ENCODE data around the gene TNPO3. TPM values are rescaled to one million over a fixed set of nuclear protein-coding genes. Genes with fewer than 3 reads are reported as not detected.

Gene TNPO3
- polyA plus RNA-seq, 1 of the 3 experiments (the other 2 are of a cell fraction) = 27.8 TPM

DNA sequence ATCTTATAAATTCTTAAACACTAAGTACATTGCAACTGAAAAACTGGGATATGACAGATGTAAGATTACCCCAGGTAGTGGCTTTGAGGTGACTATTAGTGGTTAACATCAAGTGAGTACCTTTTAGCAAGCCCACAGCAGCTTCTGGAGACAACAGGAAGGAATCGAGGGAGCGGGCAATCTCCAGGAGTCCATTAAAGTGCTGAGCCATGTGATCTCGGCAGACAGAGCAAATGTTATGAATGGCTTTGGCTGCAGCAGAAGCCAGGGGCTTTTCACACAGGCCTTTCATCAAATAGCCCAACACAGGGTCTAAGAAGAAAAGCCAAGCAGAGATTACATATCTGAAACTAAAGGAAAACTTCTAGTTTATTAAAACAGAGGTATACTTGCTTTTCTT, 68.3 kb downstream of the TNPO3 start:
- Histone ChIP-seq H3K4me2 (no peak overlapping the region), H3K4me1 (ENCODE audit: control insufficient read depth in 1 of 2, insufficient read depth in 2 of 2, low read depth in 1 of 2, low read length in 1 of 2) (peaks cover 0 to 2% of the 10 kb centered on the region in 2 experiments; a peak in 2 of 4 replicates), H3K9me2 (no peaks in the 10 kb centered on the region), H3K27ac (ENCODE audit: low read depth in 2 of 2, low read length in 1 of 2) (no peak overlapping the region), H3F3A (replicated peaks; ENCODE audit: insufficient read depth) (no peaks in the 10 kb centered on the region), H3K27me3 (ENCODE audit: insufficient read depth) (no peaks in the 10 kb centered on the region), H4K20me1 (ENCODE audit: insufficient read depth) (no peaks in the 10 kb centered on the region; the same call in 1 of the 2 replicates), H3K9ac (no peak overlapping the region), H3K9me3 (no peaks in the 10 kb centered on the region), H2AFZ (ENCODE audit: low read depth) (no peak overlapping the region), H3K79me2 (ENCODE audit: insufficient read depth) (no peaks in the 10 kb centered on the region), H3K36me3 (replicated peaks in 1 of 2; ENCODE audit: control insufficient read depth in 1 of 2, insufficient read depth in 2 of 2, low read length in 1 of 2) (peaks cover 78 to 96% of the 10 kb centered on the region in 2 experiments), H3K4me3 (ENCODE audit: low read depth in 2 of 2, low read length in 1 of 2) (no peak overlapping the region)
- TF ChIP-seq, protein P1, sequence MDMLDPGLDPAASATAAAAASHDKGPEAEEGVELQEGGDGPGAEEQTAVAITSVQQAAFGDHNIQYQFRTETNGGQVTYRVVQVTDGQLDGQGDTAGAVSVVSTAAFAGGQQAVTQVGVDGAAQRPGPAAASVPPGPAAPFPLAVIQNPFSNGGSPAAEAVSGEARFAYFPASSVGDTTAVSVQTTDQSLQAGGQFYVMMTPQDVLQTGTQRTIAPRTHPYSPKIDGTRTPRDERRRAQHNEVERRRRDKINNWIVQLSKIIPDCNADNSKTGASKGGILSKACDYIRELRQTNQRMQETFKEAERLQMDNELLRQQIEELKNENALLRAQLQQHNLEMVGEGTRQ (IDR thresholded peaks at IDR 0.05; ENCODE audit: borderline replicate concordance, low read depth, low read length) = no peak
- TF ChIP-seq JUND (IDR thresholded peaks at IDR 0.05) = no peak
- no peak for TF ChIP-seq RCOR1 (IDR thresholded peaks at IDR 0.05; ENCODE audit: low read length)
- TF ChIP-seq SMC3 (IDR thresholded peaks at IDR 0.05; ENCODE audit: low read depth, low read length) = no peak
- no peak for TF ChIP-seq CHD2 (IDR thresholded peaks at IDR 0.05; ENCODE audit: low read length, partially characterized antibody)
- no peak for TF ChIP-seq EZH2phosphoT487 (IDR thresholded peaks at IDR 0.05; ENCODE audit: borderline replicate concordance, low read depth)
- TF ChIP-seq, protein P2, sequence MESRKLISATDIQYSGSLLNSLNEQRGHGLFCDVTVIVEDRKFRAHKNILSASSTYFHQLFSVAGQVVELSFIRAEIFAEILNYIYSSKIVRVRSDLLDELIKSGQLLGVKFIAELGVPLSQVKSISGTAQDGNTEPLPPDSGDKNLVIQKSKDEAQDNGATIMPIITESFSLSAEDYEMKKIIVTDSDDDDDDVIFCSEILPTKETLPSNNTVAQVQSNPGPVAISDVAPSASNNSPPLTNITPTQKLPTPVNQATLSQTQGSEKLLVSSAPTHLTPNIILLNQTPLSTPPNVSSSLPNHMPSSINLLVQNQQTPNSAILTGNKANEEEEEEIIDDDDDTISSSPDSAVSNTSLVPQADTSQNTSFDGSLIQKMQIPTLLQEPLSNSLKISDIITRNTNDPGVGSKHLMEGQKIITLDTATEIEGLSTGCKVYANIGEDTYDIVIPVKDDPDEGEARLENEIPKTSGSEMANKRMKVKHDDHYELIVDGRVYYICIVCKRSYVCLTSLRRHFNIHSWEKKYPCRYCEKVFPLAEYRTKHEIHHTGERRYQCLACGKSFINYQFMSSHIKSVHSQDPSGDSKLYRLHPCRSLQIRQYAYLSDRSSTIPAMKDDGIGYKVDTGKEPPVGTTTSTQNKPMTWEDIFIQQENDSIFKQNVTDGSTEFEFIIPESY (IDR thresholded peaks at IDR 0.05; ENCODE audit: borderline replicate concordance, low read depth) = no peak
- TF ChIP-seq POLR2AphosphoS5 (IDR thresholded peaks at IDR 0.05; ENCODE audit: low read depth, low read length) = no peak
- no peak for TF ChIP-seq FOXJ3 (CRISPR knock-in tag; IDR thresholded peaks at IDR 0.05)
- TF ChIP-seq, protein P3, sequence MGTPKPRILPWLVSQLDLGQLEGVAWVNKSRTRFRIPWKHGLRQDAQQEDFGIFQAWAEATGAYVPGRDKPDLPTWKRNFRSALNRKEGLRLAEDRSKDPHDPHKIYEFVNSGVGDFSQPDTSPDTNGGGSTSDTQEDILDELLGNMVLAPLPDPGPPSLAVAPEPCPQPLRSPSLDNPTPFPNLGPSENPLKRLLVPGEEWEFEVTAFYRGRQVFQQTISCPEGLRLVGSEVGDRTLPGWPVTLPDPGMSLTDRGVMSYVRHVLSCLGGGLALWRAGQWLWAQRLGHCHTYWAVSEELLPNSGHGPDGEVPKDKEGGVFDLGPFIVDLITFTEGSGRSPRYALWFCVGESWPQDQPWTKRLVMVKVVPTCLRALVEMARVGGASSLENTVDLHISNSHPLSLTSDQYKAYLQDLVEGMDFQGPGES (IDR thresholded peaks at IDR 0.05; ENCODE audit: low read depth, low read length) = no peak
- no peak for TF ChIP-seq ELF1 (IDR thresholded peaks at IDR 0.05)
- no peak for TF ChIP-seq FOXM1 (IDR thresholded peaks at IDR 0.05; ENCODE audit: low read depth)
- TF ChIP-seq RFX5 (IDR thresholded peaks at IDR 0.05; ENCODE audit: low read length) = no peak
- ChIA-PET CTCF (interaction anchor here (0.8 to 2.1 kb wide), 5 partner anchors 12 to 105 kb away, joined by 3 to 7 read pairs (median 3); no protein-coding TSS in a partner anchor), POLR2A (no interaction called here)
- 96% methylated on average over 3 of the region's 3 CpGs for WGBS (ENCODE audit: low lambda C conversion rate)
- no peak for DNase-seq

DNA sequence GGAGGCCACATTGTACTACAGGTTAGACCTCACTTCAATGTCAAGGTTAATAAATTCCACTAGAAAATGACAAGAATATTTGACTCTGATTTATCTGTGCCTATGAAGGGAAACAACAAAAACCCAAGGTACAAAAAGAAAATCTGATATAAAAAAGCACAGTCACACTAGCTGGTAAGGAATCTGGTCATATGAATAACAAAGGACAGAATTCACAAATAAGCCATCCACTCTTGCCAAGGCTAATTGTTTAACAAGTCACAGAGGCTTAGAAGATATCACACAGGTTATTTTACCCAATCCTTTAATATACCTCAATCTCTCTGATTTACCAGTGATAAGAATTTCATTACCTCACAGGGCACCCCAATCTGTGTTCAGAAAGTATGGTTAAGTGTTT, 69.3 kb downstream of the TNPO3 start:
- no peaks in the 10 kb centered on the region for H3K79me2 ChIP-seq (ENCODE audit: insufficient read depth)
- no peak overlapping the region for H2AFZ ChIP-seq (ENCODE audit: low read depth)
- H4K20me1 ChIP-seq (ENCODE audit: insufficient read depth) = no peaks in the 10 kb centered on the region; the same call in 1 of the 2 replicates
- H3F3A ChIP-seq (replicated peaks; ENCODE audit: insufficient read depth) = no peaks in the 10 kb centered on the region
- TF ChIP-seq TCF12 (IDR thresholded peaks at IDR 0.05) (no peak), FOSL2 (IDR thresholded peaks at IDR 0.05; ENCODE audit: borderline replicate concordance, low read depth) (no peak), FOXJ3 (CRISPR knock-in tag; IDR thresholded peaks at IDR 0.05) (no peak), GATA2 (CRISPR knock-in tag; IDR thresholded peaks at IDR 0.05) (no peak), NFIC (IDR thresholded peaks at IDR 0.05; ENCODE audit: borderline replicate concordance) (no peak), RXRA (IDR thresholded peaks at IDR 0.05; ENCODE audit: borderline replicate concordance, low read depth) (no peak), YY1 (IDR thresholded peaks at IDR 0.05; ENCODE audit: low read depth) (no peak), TEAD4 (IDR thresholded peaks at IDR 0.05; ENCODE audit: borderline replicate concordance, insufficient read depth) (no peak)
- TF ChIP-seq, protein P1 (IDR thresholded peaks at IDR 0.05; ENCODE audit: borderline replicate concordance, low read depth, low read length) = no peak
- TF ChIP-seq, protein P4, sequence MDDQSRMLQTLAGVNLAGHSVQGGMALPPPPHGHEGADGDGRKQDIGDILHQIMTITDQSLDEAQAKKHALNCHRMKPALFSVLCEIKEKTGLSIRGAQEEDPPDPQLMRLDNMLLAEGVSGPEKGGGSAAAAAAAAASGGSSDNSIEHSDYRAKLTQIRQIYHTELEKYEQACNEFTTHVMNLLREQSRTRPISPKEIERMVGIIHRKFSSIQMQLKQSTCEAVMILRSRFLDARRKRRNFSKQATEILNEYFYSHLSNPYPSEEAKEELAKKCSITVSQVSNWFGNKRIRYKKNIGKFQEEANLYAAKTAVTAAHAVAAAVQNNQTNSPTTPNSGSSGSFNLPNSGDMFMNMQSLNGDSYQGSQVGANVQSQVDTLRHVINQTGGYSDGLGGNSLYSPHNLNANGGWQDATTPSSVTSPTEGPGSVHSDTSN (IDR thresholded peaks at IDR 0.05) = no peak
- TF ChIP-seq, protein P5, sequence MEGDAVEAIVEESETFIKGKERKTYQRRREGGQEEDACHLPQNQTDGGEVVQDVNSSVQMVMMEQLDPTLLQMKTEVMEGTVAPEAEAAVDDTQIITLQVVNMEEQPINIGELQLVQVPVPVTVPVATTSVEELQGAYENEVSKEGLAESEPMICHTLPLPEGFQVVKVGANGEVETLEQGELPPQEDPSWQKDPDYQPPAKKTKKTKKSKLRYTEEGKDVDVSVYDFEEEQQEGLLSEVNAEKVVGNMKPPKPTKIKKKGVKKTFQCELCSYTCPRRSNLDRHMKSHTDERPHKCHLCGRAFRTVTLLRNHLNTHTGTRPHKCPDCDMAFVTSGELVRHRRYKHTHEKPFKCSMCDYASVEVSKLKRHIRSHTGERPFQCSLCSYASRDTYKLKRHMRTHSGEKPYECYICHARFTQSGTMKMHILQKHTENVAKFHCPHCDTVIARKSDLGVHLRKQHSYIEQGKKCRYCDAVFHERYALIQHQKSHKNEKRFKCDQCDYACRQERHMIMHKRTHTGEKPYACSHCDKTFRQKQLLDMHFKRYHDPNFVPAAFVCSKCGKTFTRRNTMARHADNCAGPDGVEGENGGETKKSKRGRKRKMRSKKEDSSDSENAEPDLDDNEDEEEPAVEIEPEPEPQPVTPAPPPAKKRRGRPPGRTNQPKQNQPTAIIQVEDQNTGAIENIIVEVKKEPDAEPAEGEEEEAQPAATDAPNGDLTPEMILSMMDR (IDR thresholded peaks at IDR 0.05) = no peak
- H3K4me3 ChIP-seq (ENCODE audit: low read depth in 2 of 2, low read length in 1 of 2) = no peak overlapping the region
- H3K4me1 ChIP-seq (ENCODE audit: control insufficient read depth in 1 of 2, insufficient read depth in 2 of 2, low read depth in 1 of 2, low read length in 1 of 2) = peaks cover 0 to 2% of the 10 kb centered on the region in 2 experiments; a peak in 2 of 4 replicates
- H3K9ac ChIP-seq = no peak overlapping the region
- POLR2A ChIA-PET = no interaction called here
- no peak overlapping the region for H3K27ac ChIP-seq (ENCODE audit: low read depth in 2 of 2, low read length in 1 of 2)
- H3K36me3 ChIP-seq (replicated peaks in 1 of 2; ENCODE audit: control insufficient read depth in 1 of 2, insufficient read depth in 2 of 2, low read length in 1 of 2) = peaks cover 78 to 96% of the 10 kb centered on the region in 2 experiments
- CTCF ChIA-PET = interaction anchor here (1.2 kb wide), 1 partner anchor 9 kb away, joined by 3 read pairs; no protein-coding TSS in a partner anchor
- no peaks in the 10 kb centered on the region for H3K27me3 ChIP-seq (ENCODE audit: insufficient read depth)
- no peak for DNase-seq
- H3K9me3 ChIP-seq = no peaks in the 10 kb centered on the region
- H3K9me2 ChIP-seq = no peaks in the 10 kb centered on the region
- no peak overlapping the region for H3K4me2 ChIP-seq

Data from SK-N-SH (cell line).